Measurements from ENCODE around the gene CALHM2.

CALHM2 gene

DNA sequence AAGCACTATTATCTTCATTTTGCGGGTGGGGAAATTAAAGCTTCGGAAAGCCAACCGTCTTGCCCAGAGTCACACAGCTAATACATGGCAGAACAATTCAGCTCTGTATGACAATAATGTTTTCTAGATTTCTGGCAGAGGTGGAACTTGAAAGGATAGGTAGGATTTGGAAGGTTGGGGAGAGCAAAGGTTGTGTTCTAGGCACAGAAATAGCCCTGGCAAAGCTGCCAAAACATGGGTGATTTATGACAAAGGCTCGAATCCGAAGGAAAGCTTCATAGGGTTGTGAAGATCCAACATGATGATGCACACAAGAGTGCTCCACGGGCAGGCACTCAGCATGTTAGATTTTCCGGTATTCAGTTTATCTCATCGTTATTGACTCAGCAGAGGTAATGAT, 36.6 kb downstream of the CALHM2 start:
- no peak for DNase-seq

DNA sequence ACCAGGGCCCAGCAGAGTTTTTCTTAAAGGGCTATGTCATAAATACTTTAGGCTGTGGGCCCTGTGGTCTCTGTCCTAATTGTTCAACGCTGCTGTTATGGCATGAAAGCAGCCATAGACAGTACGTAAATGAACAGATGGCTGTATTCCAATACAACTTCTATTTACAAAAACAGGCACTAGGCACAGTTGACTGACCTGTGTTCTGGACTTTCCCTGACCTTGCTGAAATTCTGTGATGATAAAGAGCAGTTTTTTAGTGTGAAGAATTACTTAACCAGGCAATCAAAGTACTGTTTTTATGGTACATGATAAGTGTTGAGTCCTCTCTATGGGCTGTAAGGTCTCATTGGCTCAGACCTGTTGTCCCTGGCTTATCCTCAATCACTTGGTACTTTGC, 38.6 kb downstream of the CALHM2 start:
- DNase-seq, result no peak

DNA sequence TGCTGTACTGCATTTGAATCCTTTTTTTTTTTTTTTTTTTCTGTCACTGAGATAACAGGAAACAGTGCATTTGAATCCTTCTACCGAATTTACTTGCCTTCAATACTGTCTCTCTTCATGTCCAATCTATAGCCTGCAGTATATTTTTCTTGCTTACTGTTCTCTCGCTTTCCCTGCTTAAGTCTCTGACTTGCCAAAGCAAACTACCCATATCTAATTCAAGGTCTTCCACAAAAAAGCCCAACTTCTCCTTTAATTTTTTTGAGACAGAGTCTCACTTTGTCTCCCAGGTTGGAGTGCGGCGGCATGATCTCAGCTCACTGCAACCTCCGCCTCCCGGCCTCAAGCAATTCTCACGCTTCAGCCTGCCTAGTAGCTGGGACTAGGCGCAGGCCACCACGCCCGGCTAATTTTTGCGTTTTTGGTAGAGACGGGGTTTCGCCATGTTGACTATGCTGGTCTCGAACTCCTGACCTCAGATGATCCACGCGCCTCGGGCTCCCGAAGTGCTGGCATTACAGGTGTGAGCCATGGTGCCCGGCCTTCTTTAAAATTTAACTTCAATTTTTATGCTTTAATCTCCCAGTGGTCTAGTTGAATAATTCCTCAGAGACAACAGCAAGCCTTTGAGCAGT, 54.9 kb downstream of the CALHM2 start:
- no peak for DNase-seq

DNA sequence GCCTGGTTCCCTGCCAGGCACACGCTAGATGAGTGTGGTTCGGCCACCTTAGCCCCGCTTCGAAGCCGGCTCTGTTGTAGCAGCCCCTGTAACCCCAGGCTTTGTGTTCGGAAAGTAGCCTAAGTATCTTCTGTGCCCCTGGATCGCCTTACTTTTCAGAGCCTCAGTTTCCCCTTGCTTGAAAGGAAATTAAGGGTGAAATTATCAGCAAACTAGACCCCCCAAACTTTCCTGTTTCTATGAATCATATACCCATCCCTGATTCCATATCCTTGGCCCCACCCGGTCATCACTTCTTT, 55.4 kb downstream of the CALHM2 start:
- DNase-seq, result no peak
